GM18861 (cell line): ENCODE measurements around the gene RAD51.
"Not testable (repeated sequence)": the region's sequence is repeated elsewhere in the genome, so short reads cannot be mapped to it uniquely, and the experiment has no call there.

Experiments
- ATAC-seq: cut with Tn5 transposase; IDR thresholded peaks from one replicate; pipeline ENCODE4 v1.9.1; 2021; ENCODE audit not compliant: unreplicated experiment

The RAD51 gene

GRCh38 chr15:40694688-40695468 lies at the start of gene RAD51:
RAD51 (plus strand) TSS chr15:40695174; CDS start chr15:40698759, 3,585 bp downstream.
- peak; percentile 63 for ATAC-seq

GRCh38 chr15:40647523-40647922 lies 47.5 kb upstream of the RAD51 start:
- ATAC-seq, result no peak

- ATAC-seq, result no peak
These were observed 44.5 kb upstream of the RAD51 start for GRCh38 chr15:40650479-40650878.

GRCh38 chr15:40660686-40661085 lies 34.3 kb upstream of the RAD51 start:
- no peak for ATAC-seq

- no peak for ATAC-seq
These were observed 30.1 kb upstream of the RAD51 start for GRCh38 chr15:40664909-40665308.

- ATAC-seq, result not testable (repeated sequence)
These were observed 18.7 kb upstream of the RAD51 start for GRCh38 chr15:40676290-40676689.

GRCh38 chr15:40676906-40677305 lies 18.1 kb upstream of the RAD51 start:
- ATAC-seq, result not testable (repeated sequence)

GRCh38 chr15:40680151-40680550 lies 14.8 kb upstream of the RAD51 start:
- no peak for ATAC-seq

- not testable (repeated sequence) for ATAC-seq
These were observed 14.0 kb upstream of the RAD51 start for GRCh38 chr15:40680959-40681358.

GRCh38 chr15:40684381-40684780 lies 10.6 kb upstream of the RAD51 start:
- ATAC-seq, result no peak

- no peak for ATAC-seq
These were observed 9.6 kb upstream of the RAD51 start for GRCh38 chr15:40685376-40685775.

GRCh38 chr15:40688932-40689799 lies 5.8 kb upstream of the RAD51 start:
- no peak for ATAC-seq

- no peak for ATAC-seq
These were observed 3.2 kb upstream of the RAD51 start for GRCh38 chr15:40691737-40692136.

GRCh38 chr15:40693904-40694687 lies 878 bp upstream of the RAD51 start:
- ATAC-seq, result no peak

GRCh38 chr15:40695469-40695890 lies 506 bp downstream of the RAD51 start:
- peak; percentile 15 for ATAC-seq

GRCh38 chr15:40696228-40696627 lies 1.3 kb downstream of the RAD51 start:
- ATAC-seq, result no peak

GRCh38 chr15:40697916-40698315 lies 2.9 kb downstream of the RAD51 start:
- ATAC-seq, result no peak

- no peak for ATAC-seq
These were observed 7.1 kb downstream of the RAD51 start for GRCh38 chr15:40702077-40702476.

GRCh38 chr15:40706121-40706520 lies 11.1 kb downstream of the RAD51 start:
- no peak for ATAC-seq

GRCh38 chr15:40714144-40714543 lies 19.2 kb downstream of the RAD51 start:
- ATAC-seq, result no peak

GRCh38 chr15:40716165-40716564 lies 21.2 kb downstream of the RAD51 start:
- no peak for ATAC-seq
